HG03520 (cell line): Measurements from ENCODE around the gene SHTN1.
A peak's percentile ranks its signal among the peaks of the same experiment; 100 is the strongest.

Experiments used
- ATAC-seq: cut with Tn5 transposase; IDR thresholded peaks from one replicate; pipeline ENCODE4 v1.9.1; 2021; ENCODE audit warnings: mild to moderate bottlenecking, moderate library complexity; ENCODE audit not compliant: unreplicated experiment

The SHTN1 gene

DNA sequence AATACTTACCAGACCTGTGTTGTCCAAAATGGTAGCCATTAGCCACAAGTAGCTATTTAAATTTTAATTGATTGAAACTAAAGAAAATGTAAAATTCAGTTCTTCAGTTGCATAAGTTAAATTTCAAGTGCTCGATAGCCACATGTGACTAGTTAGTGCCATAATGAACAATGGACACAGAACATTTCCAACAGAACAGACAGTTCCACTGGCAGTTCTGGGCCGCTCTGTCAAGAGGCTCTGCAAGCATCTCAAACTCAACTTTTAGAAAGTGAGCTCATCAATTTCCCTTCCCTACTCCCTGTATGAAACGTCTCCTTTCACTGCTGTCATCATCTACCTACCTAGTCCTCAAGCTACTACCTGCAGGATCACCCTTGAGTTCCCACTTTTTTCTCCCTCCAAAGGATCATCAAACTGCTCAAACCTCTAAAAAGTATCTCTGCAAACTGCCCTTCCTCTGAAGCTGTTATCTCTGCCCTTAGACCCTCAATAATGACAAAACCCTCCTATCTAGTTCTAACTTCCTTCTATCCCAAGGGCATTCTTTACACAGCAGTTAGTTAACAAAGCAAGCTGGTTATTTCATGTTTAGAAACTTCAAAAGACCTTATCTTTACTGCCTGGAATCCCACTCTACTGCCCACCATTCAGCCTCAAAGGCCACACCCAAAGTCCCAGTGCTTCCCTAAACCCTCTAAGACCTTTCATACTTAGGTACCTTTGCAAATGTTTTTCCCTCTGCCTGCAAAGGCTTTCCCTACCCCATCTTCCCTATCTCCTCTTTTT lies 20.6 kb downstream of the SHTN1 start:
- no peak for ATAC-seq

DNA sequence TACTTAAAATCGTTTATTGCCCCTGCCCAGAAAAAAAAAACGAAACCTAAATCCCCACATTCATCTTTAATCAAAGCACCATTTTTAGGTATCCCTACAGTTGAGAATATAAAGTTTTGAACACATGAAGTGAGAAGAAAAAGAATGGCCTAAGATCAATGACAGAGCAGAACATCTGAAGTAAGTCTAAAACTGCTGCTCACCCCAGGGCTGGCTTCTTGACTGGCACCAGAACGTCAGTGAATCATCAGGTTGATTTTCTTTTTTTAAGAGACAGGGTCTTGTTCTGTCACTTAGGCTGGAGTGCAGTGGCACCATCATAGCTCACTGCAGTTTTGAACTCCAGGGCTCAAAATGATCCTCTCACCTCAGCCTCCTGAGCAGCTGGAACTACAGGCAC lies 24.9 kb downstream of the SHTN1 start:
- ATAC-seq: no peak

DNA sequence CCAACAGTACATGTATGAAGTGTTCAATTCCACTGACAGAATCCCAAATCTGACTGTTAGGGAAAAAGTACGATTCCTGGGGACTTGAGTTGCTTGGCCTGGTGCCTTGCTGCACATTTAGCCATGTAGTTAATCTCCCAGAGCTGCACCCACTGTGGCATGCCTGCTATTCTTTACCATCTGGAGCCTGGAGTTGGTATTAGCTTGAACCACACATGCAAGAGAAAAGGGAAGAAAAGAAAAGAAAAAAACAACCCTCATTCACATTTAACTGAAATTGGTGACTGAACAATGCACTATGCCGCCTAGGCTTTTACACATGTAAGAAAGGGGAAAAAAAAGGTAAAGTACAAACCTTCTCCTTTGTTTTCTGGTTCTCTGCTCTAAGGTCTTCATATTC lies 26.1 kb downstream of the SHTN1 start:
- no peak for ATAC-seq

DNA sequence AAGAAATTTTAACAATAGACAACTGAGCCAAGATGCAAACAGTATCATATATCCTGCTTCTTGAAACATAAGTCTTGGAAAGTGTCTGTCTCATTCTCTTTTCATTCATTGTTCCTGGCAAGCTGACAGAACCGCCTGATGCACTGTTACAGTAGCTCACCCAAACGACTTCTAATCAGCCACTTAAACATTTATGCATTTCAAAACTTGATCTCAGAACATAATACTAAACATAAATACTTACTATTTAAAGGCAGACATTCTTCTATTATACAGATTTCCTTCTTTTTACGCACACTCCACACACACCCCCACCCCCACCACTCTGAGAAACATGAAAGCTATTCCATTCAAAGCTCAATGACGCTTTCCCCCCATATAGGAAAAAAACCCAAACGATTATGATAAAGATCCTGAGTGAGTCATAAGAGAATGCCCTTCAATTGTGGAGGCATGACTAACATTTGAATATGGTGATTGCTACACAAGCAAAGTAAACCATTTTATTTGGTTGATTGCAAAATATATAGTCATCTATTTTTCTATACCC lies 30.5 kb downstream of the SHTN1 start:
- ATAC-seq: no peak

DNA sequence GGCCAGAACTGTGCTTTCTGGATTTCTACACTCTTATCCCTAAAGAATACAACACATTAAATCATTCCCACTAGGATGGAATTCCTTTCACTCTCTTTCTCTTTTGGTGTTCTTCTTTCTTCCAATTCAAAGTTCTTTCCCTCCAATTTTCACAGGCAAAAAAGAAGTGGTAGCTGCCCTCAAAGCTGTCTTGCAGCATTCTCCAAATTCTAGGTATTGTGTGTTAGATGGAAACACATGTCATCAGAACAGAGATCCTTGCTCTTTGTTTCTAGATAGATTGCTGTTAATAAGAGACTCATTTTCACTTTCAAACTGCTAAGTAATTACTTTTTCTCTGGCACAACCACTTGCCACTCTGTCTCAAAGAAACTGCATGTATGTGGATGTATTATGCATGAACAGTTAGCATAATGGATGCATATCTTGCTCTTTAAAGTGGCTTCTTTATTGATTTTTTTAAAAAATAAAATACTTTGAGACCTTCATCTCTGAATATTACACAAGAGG lies 31.0 kb downstream of the SHTN1 start:
- no peak for ATAC-seq

DNA sequence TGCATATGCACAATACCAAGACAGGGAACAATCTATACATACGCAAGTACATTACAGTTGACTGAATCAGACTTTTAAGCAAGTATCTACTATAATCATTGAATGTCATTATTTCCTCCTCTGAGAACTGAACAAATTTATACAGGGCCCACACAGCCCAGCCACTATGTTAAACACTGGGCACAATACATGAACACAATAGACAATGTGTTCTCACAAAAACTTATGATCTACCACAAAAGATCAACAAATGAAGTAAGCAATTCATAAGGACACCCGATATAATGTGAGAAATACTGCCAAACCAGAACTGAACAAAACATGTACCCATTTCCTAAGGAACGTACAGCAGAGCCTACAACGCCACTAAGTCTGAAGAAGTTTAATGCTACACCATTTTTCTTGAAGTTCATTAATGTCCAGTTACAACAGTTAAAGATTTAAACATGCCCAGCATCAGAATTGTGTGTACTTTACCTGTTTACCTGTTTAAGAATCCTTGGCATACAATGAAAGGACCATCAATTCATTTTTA lies 31.5 kb downstream of the SHTN1 start:
- no peak for ATAC-seq

DNA sequence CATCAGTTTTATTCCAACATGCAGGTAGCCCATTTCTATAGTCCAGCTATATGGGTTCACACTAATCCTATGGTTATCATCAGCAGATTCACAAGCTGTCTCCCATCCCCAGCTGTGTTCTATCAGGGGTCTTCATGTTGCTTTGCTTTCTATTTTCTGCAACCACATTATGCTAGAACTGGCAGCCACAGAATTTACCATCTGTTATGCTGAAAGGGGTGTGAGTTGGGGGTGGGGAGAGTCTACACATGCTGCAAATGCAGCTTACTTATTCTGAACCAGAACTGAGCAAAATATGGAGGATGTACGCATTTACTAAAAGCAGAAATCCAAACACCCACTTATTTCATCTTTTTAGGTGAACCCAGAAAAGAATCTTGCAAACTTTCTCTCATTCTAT lies 32.9 kb downstream of the SHTN1 start:
- no peak for ATAC-seq

DNA sequence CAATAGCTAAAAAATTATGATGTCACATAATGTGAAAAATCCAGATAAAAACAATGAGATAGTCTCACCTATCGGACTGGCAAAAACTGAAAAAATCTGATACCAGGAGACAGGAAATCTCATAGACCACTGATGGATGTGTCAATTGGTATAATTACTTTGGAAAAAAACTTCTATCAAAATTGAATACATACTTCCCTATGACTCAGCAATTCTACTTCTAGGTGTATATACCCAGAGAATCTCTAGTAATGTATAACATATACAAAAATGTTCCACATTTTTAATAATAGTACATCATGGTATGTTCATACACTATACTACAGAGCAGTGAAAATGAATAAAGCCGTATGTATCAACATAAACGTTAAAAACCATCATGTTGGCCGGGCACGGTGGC lies 34.9 kb downstream of the SHTN1 start:
- ATAC-seq: no peak

DNA sequence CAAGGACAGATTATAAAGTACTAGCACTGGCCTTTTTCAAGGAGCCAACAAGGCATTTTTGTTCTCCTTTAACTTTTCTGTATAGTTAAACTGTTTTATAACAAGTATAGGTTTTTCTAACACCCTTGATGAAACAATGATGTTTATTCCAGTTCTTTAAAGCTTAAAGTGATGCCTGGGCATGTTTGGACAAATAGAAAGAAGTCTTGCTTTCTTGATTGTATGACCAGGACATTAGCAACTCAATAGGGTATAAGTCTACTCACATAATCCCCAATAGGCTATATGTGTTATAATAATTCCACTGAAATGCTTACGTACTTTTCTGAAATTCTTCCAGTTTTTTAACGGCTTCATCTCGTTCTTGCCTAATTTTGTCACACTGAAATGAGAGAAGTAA lies 36.7 kb downstream of the SHTN1 start:
- ATAC-seq: no peak

DNA sequence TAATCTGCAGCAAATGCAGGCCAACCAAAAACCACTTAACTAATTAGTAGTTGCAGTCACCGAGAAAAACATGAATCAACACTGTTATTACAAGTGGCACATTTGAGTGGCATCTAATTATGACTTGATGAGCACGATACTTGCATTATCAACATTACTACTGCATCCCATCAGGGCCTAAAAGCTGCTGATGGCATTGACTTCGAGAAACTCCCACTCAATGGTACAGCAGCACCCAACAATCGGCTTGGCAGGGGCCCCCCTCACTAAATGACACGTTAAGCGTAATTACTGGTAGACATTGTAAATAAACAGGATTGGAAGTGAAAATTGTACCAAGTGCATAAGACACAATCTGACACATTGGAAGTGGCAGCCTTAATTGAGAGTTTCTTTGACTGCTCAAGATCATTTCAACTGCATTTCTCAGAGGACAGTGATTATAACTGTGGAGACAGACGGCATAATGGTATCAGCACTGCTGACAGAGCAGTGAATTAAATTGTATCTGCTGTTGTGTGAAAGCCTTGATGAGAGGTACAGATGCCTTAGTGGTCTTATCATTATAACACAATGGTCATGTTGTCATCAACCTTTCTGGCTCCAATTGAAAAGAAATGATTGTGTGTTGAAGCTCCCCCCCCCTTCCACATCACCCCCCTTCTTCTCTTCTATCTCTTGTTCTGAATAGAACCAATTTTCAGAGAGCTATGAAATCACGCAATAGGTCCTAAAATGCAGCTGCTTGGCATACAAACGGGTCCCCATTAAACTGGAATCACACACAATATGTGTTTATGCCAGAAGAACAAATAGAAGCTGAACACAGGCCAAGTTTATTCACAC lies 43.4 kb downstream of the SHTN1 start:
- ATAC-seq: no peak

DNA sequence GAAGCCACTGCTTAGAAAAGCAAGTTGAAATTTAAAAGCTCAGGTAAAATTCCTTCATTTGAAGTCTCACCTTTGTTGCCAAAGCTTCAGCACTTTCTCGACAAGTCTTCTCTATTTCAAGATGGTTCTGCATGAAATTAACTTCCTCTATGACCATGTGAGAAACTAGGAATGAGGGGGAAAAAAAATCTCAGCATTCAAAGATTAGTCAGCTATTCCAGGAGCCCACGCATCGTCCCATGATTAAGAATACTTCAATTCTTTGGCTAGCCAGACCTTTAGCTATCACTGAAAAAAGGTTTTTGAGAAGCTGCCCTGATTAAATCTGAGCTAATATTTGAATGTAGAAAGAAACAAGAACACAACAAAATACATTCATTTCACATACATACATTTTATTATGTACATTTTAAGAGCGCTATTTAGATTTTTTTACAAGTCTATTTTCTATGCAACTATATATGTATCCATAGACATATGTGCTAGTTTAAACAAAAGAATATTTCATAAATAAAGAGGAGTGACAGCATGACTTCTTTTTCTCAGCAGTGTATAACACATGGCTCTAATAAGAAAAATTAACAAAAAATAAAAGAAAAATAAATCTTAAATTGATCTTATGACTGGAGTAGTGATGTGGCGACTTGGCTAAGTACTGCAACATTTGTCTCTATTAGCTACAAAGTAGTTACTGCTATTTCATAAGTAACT lies 44.8 kb downstream of the SHTN1 start:
- no peak for ATAC-seq

DNA sequence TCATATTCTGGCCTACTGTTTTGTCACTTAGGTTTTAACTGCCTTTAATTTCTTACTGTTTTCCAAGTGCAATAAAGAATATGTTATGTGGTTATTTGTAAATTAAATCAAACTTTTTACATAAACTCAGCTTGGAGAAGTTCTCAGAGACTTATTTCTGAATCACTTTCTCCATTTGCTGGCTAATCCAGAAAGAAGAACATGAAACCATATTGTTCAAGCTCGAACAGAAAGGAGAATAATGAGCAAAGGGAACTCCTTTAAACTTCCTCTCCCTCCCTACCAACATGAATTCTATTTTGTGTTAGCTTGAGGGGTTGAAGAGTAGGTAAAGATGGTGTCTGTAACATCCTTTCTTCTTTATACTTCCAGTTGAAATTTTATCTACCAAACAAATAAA lies 52.3 kb downstream of the SHTN1 start:
- no peak for ATAC-seq

DNA sequence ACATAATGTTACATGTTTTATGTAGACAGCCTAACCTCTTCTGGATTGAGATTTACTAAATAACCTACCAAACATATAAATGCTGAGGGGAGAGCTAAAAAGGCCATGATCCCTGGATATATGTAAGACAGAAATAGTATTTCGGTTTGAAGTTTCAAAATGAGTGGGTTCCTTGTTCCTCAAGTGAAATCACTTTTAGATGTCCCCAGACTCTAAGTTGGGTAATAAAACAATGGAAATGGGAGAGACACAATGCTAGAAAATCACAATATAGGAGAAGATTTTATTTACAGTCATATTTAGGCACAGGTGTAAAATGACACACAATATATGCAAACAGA lies 56.5 kb downstream of the SHTN1 start:
- peak; percentile 25 for ATAC-seq

DNA sequence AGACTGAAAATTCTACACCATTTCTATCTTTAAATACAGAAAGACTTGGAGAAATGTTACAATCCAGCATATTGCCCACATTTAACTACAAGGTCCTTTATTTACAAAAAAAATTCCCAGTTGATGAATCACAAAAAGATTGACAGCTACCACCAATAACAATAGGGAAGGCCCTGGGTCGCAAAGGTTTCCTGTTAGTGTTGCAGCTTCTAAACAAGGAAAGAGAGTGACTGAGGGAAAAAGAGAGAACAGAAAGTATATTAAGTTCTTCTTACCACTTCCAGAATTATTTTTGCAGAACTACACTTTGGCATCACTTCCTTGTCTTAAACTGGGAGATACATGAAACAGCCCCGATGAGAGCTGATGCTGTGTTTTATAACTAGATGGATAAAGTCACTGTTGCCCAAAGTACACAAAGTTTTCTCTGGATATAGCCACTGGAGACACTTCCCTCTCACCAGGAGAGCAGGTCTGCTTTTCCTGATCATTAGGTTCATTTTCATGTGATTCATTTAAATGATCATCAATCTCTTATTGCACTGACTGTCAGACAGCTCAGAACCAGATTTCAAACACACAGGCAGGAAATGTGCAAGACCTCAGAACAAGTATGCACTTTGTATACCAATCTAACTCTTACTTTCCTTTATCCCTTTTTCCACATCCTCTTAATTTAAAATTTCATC lies 57.0 kb downstream of the SHTN1 start:
- peak; percentile 49 for ATAC-seq

DNA sequence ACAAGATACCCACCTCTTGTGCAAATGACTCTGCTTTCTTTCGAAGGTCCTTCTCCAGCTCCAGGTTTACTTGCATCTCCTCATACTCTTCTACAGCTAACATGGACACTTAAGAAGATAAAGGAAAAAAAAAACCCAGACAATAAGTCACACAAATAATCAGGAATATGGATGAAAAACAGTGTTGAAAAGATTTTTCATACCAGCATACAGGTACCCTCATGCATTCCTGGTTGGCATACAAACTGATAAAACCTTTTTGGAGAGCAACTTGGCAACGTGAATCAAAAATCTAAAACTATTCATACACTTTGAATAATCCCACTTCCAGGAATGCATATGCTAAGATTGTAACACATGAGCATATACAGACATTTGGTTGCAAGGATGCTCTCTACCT lies 60.1 kb downstream of the SHTN1 start:
- ATAC-seq: no peak

DNA sequence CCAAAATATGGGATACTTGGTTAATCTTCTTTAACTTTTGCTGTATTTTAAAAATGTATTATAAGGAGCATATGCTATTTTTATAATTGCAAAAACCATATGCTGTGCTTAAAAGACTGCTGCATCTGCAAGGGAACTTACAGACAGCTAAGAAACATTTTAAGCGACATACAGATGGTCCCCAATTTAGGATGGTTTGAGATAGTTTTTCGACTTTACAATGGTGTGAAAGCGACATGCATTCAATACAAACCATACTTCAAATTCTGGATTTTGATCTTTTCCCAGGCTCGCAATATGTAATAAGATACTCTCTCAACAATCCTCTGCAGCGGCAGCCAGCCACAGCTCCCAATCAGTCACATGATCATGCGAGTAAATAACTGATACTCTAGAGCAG lies 73.2 kb downstream of the SHTN1 start:
- no peak for ATAC-seq

DNA sequence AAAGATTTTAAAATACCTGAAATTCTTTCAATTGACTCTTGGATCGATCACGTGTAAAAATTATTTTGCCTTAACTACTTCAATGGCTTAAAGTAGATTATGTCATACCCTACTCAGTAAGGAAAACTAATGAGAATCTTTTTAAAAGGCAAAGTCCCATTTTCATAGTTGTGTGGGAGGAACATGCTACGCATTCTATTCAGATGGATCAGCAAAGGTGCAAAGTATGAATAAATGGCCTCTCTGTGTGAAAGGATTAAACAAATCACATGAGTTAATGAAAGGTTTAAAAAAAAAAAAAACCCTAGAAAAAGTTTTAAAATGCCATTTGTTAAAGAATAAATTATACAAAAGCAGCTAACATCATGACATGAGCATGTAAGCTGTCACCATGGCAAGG lies 78.6 kb downstream of the SHTN1 start:
- ATAC-seq: no peak

DNA sequence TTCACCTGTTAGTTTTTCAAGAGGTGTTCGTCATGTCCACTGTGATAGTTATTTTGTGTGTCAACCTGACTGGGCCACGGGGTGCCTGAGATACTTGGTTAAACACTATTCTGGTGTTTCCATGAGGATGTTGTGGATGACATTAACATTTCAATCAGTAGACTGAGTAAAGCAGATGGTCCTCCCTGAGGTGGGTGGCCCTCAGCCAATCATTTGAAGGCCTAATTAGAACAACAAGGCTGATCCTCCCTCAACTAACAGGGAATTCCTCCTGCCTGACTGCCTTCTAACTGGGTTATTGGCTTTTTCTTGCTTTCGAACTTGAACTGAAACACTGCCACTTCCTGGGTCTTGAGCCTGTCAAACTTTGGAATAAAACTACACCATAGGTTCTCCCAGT lies 79.9 kb downstream of the SHTN1 start:
- no peak for ATAC-seq

DNA sequence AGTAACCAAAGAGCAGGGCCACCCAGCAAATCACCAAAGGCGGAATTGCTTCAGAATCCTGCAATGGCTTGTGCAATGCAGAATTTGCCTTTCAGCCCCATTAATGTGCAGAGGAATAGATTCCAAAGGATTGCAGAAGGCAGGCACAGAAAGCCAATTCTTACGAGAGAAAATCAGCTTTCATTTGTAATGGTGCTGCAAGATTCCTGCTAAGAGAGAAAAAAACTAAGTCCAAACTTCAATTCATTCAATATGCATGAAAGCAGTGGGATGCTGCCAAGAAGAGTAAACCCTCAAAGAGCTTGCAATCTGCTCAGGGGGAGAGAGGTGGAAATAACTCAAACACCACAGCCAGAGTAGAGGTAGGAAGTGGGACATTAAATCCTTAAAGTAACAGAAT lies 85.3 kb downstream of the SHTN1 start:
- no peak for ATAC-seq

DNA sequence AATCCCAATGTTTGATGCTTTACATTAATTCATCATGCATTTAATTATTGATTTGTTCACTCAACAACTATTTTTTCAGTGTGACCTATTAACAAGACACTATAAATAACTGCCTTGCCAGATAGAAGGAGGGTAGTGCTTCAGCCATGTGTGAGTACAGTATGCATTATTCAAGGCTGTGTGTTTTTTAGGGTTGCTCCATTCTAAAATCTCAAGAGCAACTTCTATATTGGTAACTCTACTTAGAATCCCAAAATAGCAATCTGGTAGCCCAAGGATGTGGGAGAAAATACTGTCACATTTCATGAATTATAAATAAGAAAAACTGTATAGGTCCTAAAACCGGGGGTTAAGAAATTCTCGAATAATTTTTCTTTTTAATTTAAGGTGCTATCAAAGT lies 85.8 kb downstream of the SHTN1 start:
- no peak for ATAC-seq

DNA sequence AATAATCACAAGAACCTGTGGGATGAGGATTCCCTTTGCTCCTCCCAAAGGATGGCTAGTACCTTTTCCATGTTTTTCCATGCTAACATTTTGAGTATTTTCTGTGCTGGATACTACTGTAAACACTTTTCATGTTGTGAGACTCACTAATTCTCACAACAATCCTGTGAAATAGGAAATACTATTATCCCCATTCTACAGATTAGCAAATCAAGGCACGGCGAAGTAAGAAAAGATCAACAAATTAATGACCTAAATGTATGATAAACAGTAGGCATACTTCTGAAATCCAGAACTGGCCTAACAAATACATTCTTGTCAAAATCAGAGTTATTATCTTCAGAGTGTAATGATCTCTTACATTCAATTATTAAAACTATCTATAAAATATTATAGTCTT lies 86.4 kb downstream of the SHTN1 start:
- no peak for ATAC-seq
